Measurements from ENCODE around the gene EPHA10. TPM values are rescaled to one million over a fixed set of nuclear protein-coding genes. Genes with fewer than 3 reads are reported as not detected.

The EPHA10 gene
- total RNA-seq, 2 donors from 2014 or later: 0.73 to 11.8 TPM

DNA sequence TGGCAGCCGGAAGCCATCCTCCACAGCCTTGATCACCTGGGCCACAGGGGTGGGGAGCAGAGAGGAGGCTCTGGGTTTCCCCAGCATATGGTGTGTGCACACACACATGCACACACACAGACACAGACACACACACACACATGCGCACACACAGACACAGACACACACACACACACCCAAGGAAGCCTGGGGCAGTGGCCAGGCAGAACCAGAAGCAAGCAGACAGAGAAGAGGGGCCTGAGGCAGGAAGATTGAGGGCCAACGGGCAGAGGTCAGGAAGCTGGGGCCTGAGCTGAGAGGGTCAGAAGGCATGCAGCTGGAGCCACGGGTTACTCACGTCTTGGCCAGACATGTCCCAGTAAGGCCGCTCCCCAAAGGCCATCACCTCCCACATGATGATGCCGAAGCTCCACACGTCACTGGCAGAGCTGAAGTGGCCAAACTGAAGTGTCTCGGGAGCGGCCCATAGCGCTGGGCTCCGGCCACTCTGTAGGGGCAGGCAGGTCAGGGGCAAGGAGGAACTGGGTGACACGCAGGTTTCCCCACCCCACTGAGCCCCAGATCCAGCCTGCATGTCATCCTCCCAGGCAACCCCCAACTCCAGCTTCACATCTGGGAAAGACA lies 45.2 kb downstream of the EPHA10 start:
- DNase-seq (ENCODE audit: low spot score): no peak
- intact Hi-C loops (cut with DNase I): no loop called here
- 77% methylated on average over 13 of the region's 13 CpGs for WGBS
- Histone ChIP-seq H3K4me1 (replicated peaks) (no peaks in the 10 kb centered on the region), H3K27me3 (replicated peaks; ENCODE audit: insufficient read depth) (no peaks in the 10 kb centered on the region), H3K9me3 (no peaks in the 10 kb centered on the region), H3K36me3 (no peaks in the 10 kb centered on the region), H3K4me3 (no peak overlapping the region), H3K27ac (no peak overlapping the region)
- TF ChIP-seq, protein P1, sequence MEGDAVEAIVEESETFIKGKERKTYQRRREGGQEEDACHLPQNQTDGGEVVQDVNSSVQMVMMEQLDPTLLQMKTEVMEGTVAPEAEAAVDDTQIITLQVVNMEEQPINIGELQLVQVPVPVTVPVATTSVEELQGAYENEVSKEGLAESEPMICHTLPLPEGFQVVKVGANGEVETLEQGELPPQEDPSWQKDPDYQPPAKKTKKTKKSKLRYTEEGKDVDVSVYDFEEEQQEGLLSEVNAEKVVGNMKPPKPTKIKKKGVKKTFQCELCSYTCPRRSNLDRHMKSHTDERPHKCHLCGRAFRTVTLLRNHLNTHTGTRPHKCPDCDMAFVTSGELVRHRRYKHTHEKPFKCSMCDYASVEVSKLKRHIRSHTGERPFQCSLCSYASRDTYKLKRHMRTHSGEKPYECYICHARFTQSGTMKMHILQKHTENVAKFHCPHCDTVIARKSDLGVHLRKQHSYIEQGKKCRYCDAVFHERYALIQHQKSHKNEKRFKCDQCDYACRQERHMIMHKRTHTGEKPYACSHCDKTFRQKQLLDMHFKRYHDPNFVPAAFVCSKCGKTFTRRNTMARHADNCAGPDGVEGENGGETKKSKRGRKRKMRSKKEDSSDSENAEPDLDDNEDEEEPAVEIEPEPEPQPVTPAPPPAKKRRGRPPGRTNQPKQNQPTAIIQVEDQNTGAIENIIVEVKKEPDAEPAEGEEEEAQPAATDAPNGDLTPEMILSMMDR (IDR thresholded peaks at IDR 0.05): no peak
- TF ChIP-seq POLR2AphosphoS5 (IDR thresholded peaks at IDR 0.05): no peak
- no peak for TF ChIP-seq POLR2A (IDR thresholded peaks at IDR 0.05)

DNA sequence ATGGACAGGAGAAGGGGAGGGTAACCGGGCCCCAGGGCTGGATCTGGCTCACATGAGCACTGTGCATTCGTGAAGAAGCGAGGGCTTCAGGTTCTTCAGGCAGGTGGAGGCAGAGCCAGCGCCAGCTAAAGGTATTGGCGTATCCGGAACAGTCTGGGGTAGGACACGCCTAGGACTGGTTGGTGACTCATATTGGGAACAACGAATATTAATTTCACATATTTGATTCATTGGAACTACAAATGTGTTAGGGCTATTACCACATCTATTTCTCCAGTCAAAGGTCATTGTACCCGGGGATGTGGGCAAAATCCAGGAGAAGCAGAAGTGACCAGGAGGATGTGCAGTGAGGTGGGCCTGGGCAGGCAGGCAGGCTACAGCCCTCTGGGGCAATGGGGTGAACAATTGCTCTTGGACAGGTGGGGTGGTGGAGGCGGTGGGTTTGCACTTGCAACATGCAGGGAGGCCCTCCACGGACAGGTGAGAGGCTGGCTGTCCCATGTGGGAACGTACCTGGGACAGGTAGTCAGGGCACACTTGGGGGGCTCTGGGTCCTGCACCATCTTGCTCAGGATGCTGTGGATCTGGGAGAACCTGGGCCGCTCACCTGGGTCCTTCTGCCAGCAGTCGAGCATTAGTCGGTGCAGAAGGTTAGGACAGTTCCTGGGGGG lies 45.9 kb downstream of the EPHA10 start:
- DNase-seq (ENCODE audit: low spot score): no peak
- H3K36me3 ChIP-seq: no peaks in the 10 kb centered on the region
- TF ChIP-seq POLR2AphosphoS5 (IDR thresholded peaks at IDR 0.05) (no peak), POLR2A (IDR thresholded peaks at IDR 0.05) (no peak)
- TF ChIP-seq, protein P1 (IDR thresholded peaks at IDR 0.05): no peak
- no peaks in the 10 kb centered on the region for H3K9me3 ChIP-seq
- 84% methylated on average over 15 of the region's 15 CpGs for WGBS
- no peak overlapping the region for H3K27ac ChIP-seq
- H3K27me3 ChIP-seq (replicated peaks; ENCODE audit: insufficient read depth): no peaks in the 10 kb centered on the region
- H3K4me3 ChIP-seq: no peak overlapping the region
- intact Hi-C loops (cut with DNase I): no loop called here
- no peaks in the 10 kb centered on the region for H3K4me1 ChIP-seq (replicated peaks)

DNA sequence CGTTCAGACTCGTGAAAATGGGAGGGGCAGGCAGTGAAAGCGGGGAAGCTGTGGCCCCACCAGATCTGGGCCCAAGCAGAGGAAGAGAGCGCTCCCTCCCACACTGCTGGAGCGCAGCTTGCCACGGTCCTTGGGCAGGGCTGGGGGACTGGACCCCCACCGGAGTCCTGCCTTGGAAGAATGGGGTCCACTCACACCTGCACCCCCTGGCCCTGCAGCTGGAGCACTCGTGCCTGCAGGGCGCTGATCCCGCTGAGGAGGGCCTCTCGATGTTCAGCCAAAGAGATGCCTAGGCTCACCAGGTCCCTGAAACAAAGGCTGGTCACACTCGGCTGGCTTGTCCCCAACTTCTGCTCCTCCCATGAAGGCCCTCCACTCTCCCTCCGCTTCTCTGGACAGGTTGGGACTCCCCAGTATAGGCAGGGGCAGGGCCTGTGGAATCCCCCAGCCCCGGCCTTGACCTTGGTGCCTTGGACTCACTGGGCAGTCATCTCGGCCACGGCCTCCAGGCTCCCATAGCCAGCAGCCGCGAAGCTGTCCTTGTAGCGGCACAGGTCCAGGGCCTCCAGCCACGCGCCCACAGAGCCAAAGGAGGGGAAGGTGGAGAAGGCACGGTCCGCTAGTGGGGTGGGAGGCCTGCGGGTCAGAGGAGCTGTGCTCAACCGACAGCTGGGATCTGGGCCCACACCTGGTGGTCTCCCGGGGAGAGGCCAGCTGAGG lies 46.6 kb downstream of the EPHA10 start:
- H3K36me3 ChIP-seq: no peaks in the 10 kb centered on the region
- H3K9me3 ChIP-seq: no peaks in the 10 kb centered on the region
- TF ChIP-seq POLR2AphosphoS5 (IDR thresholded peaks at IDR 0.05) (no peak), POLR2A (IDR thresholded peaks at IDR 0.05) (no peak)
- TF ChIP-seq, protein P1 (IDR thresholded peaks at IDR 0.05): no peak
- no peak for DNase-seq (ENCODE audit: low spot score)
- intact Hi-C loops (cut with DNase I): no loop called here
- 80% methylated on average over 26 of the region's 26 CpGs for WGBS
- no peaks in the 10 kb centered on the region for H3K27me3 ChIP-seq (replicated peaks; ENCODE audit: insufficient read depth)
- H3K4me1 ChIP-seq (replicated peaks): no peaks in the 10 kb centered on the region
- H3K4me3 ChIP-seq: no peak overlapping the region
- no peak overlapping the region for H3K27ac ChIP-seq

DNA sequence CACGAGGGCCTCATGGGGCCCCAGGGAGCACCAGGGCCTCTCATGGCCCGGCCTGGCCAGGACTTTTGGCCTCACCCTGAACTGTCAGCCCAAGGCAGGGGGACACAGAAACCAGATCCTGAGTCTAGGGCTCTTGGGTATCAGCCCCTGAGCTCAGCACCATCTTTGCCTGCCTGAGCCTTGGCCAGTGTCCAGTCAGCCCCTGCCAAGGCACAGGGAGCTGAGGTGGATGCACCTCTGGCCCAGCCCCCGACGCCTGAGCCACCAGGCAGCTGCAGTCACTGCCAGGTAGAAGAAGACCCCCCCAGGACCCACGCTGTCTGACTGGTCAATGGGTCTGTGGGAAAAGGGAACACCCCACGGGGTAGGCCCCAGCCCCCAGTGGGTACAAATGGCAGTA lies 47.3 kb downstream of the EPHA10 start:
- H3K4me3 ChIP-seq: no peak overlapping the region
- WGBS: 82% methylated on average over 6 of the region's 6 CpGs
- no peaks in the 10 kb centered on the region for H3K27me3 ChIP-seq (replicated peaks; ENCODE audit: insufficient read depth)
- intact Hi-C loops (cut with DNase I): no loop called here
- no peaks in the 10 kb centered on the region for H3K4me1 ChIP-seq (replicated peaks)
- no peak overlapping the region for H3K27ac ChIP-seq
- TF ChIP-seq POLR2A (IDR thresholded peaks at IDR 0.05) (no peak), POLR2AphosphoS5 (IDR thresholded peaks at IDR 0.05) (no peak)
- TF ChIP-seq, protein P1 (IDR thresholded peaks at IDR 0.05): no peak
- no peaks in the 10 kb centered on the region for H3K36me3 ChIP-seq
- no peaks in the 10 kb centered on the region for H3K9me3 ChIP-seq
- DNase-seq (ENCODE audit: low spot score): no peak

Data from prostate gland (tissue), 2 donors.